ENCODE data around the gene SLC49A4.

The SLC49A4 gene

DNA sequence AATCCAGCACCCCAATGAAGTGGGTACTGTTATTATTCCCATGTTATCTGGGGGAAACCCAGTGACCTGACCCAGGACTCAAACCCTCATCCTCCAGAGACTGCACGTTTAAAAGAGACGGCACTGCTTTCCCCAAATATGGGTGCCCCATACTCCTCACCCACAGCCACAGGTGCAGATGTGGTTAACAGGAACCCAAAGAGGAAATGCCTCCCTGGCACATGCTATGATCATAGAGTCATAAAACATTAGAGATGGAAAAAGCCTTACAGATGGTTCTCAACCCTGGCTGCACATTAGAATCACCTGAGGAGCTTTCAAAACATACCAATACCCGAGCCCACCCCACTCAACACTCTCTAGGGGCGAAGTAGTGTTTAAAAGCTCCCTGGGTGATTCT is 121.2 kb downstream of the SLC49A4 start:
- TF ChIP-seq ZFX (IDR thresholded peaks at IDR 0.05; ENCODE audit: borderline replicate concordance), result no peak
- TF ChIP-seq, protein P1, sequence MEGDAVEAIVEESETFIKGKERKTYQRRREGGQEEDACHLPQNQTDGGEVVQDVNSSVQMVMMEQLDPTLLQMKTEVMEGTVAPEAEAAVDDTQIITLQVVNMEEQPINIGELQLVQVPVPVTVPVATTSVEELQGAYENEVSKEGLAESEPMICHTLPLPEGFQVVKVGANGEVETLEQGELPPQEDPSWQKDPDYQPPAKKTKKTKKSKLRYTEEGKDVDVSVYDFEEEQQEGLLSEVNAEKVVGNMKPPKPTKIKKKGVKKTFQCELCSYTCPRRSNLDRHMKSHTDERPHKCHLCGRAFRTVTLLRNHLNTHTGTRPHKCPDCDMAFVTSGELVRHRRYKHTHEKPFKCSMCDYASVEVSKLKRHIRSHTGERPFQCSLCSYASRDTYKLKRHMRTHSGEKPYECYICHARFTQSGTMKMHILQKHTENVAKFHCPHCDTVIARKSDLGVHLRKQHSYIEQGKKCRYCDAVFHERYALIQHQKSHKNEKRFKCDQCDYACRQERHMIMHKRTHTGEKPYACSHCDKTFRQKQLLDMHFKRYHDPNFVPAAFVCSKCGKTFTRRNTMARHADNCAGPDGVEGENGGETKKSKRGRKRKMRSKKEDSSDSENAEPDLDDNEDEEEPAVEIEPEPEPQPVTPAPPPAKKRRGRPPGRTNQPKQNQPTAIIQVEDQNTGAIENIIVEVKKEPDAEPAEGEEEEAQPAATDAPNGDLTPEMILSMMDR (IDR thresholded peaks at IDR 0.05), result no peak
- no peak overlapping the region for H3K27ac ChIP-seq

DNA sequence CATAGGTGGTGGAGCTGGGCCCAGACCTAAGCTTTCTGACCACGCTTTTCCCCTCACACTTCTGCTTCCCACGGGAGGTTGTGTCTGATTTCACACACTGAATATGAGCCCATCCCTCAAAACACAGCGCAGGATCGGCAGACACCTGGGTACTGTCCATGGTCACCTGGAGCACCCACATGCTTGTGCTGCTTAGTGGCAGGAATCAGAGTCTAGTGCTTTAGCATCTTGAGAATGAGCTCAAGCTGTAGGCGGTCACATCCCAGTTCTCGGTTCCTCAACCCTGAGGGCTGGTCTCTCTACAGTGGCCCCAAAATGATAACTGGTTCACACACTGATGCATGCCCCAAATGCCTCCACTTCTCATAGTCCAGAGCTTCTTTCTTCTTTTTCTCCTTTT is 121.7 kb downstream of the SLC49A4 start:
- no peak for TF ChIP-seq ZFX (IDR thresholded peaks at IDR 0.05; ENCODE audit: borderline replicate concordance)
- TF ChIP-seq, protein P1 (IDR thresholded peaks at IDR 0.05), result no peak
- H3K27ac ChIP-seq, result no peak overlapping the region

DNA sequence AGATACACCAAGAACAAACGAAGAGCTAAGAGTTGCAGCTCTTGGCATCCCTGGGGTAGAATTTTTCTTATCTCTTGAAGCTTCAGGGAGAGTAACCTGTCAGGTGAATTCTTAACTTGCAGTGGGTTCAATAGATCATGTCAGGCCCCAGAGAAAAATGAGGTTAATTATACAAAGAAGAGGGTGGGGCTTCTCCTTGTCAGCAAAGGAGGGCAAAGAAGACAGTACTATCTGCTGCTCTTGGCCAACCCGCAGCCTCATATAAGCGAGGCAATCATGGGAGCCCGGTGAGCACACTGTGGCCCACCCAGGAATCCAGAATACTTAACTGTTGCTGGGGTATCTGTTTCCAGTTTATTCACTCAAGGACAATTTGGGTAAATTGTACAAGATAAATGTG is 122.5 kb downstream of the SLC49A4 start:
- no peak overlapping the region for H3K27ac ChIP-seq
- TF ChIP-seq ZFX (IDR thresholded peaks at IDR 0.05; ENCODE audit: borderline replicate concordance), result no peak
- TF ChIP-seq, protein P1 (IDR thresholded peaks at IDR 0.05), result no peak

DNA sequence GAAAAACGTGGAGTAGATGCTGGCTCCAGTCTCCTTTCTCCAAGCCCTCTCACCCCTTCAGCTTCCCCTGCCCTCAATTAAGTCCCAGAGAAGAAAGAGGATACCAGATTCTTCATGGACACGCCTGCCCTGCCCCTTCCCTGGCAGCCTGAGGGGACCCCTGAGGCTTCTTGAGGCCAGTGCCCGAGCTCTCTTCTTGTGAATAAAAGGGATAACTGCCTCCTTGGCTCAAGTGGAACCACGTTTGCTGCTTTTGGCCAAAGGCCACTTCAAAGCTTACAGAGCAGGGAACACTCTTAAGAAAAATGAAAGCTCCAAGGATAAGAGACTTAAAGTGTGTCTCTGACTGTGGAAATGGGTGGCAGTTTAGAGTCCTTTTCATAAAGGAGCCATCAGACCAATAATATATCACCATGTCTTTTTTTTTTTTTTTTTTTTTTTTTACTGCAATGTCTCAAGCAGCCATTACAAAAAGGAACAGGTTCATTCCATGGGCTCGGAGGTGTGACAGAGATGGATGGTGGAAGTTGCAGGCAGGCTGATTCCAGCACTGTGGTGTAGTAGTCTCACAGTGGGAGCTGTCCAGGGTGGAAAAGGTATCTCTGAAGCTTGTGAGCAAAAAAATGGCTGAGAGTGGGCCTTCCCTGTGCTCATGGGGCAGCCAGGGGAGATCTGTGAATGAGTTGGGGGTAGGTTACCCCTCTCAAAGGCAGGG is 123.9 kb downstream of the SLC49A4 start:
- TF ChIP-seq, protein P1 (IDR thresholded peaks at IDR 0.05), result no peak
- TF ChIP-seq ZFX (IDR thresholded peaks at IDR 0.05; ENCODE audit: borderline replicate concordance), result no peak
- H3K27ac ChIP-seq, result no peak overlapping the region

DNA sequence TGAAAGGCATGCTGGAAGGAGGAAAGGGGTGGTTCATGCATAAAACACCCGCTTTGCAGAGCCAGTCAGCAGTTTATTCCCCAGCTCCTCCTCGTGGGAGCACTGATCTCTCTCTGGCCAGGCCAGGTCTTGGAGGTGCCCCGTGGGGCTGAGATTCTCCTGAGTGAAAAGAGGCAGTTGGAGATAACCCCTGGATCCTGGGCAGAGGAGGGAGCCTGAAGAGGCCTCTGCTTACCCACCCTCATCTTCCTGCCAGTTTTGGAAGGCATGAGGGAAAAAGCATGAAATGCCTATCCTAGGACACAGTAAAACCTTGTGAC is 124.4 kb downstream of the SLC49A4 start:
- TF ChIP-seq, protein P1 (IDR thresholded peaks at IDR 0.05), result no peak
- TF ChIP-seq ZFX (IDR thresholded peaks at IDR 0.05; ENCODE audit: borderline replicate concordance), result no peak

DNA sequence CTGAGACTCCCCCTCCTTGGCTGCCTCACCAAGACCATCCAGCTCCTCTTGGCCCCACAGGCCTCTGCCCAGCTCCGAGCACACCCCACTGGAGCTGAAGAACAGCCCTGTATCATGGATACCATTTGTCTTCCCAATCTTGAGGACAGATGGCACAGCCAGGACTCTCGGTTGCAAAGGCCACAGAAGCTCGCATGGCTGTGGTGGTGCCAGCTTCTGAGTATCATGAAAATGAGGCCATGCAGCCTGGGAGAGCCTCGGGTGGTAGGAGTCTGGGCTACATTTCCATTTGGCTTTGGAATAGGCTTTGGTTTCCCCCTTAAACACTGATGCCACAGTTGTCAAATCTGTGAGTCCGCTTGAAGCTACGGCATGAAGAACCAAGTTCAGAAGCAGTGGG is 126.1 kb downstream of the SLC49A4 start:
- H3K27ac ChIP-seq, result no peak overlapping the region
- TF ChIP-seq, protein P1 (IDR thresholded peaks at IDR 0.05), result no peak
- no peak for TF ChIP-seq ZFX (IDR thresholded peaks at IDR 0.05; ENCODE audit: borderline replicate concordance)

More for the DNA sequence above, 124.4 kb downstream of the SLC49A4 start:
- H3K27ac ChIP-seq, result no peak overlapping the region

DNA sequence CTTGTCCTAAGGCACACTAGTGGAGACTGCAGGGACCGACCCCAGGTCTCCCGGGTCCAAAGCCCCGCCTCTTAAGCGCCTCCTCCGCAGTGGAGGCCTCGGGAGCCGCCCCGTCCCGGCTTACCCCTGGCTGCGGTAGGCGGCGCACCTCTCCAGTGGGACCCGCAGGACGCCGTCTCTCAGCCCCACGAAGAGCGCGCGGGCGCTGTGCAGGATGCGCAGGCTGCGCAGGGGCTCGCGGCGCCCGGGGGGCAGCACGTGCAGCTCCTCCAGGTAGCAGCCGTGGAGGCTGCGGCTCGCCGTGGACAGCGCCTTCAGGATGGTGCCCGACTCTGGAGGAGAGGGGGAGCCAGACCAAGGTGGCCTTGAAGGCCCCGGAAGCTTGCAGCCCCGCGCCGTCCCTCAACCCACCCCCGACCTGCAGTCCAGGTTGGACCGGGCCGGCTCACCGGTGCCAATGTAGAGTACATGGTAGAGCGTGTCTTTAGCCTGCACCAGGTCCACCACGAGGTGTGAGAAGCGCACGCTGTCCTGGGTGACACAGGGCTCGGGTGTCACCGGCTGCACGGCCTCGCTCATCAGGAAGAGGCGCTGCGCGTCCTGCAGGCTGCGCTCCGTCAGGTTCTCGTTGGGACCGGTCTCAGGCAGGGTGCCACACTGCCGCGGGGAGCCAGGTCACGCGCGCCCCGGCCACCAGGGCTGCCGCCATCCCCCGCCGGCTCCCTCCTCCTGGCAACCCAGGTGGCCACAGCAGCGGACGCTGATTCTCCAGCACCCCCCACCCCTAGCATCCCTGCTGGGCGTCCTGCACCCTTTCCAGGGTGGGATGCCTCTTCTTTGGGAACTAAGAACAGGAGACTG is 127.2 kb downstream of the SLC49A4 start:
- no peak for TF ChIP-seq ZFX (IDR thresholded peaks at IDR 0.05; ENCODE audit: borderline replicate concordance)
- TF ChIP-seq, protein P1 (IDR thresholded peaks at IDR 0.05), result peak; percentile 63

More for the DNA sequence above, 127.2 kb downstream of the SLC49A4 start:
- H3K27ac ChIP-seq, result no peak overlapping the region
